ENCODE data around the gene SLIT3. TPM values are rescaled to one million over a fixed set of nuclear protein-coding genes. Genes with fewer than 3 reads are reported as not detected.
A peak's percentile ranks its signal among the peaks of the same experiment; 100 is the strongest.

Gene SLIT3
- total RNA-seq, 1 donor from 2014 or later, result 0.75 TPM

DNA sequence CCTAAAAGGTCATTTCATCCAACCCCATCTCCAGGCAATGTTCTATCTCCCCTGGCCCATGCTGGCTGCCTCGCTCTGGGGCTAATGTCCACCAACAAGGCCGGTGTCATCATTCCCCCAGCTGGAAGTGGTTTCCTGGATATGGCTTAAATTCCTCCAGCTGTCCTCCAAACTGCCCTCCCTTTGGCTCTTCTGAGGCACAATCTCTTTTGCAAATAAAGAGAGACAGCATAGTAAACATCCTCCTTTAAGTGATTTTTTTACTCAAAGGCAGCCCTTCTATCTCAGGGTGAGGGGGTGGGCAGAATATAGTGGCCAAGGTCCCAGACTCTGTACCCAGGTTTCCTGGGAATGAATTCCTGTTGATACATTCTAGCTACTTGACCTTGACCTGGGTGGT, 604.3 kb downstream of the SLIT3 start:
- no peak overlapping the region for H3K27ac Mint-ChIP-seq
- H3K27me3 Mint-ChIP-seq, result peaks cover 2% of the 10 kb centered on the region
- intact Hi-C loops (cut with micrococcal nuclease), result no loop called here
- no peak overlapping the region for H3K4me3 Mint-ChIP-seq
- no peak for DNase-seq
- H3K4me1 Mint-ChIP-seq, result no peaks in the 10 kb centered on the region
- H3K9me3 Mint-ChIP-seq, result no peaks in the 10 kb centered on the region
- H3K36me3 Mint-ChIP-seq (ENCODE audit: low read depth), result no peaks in the 10 kb centered on the region

- no peak for DNase-seq
- H3K36me3 Mint-ChIP-seq (ENCODE audit: low read depth), result no peaks in the 10 kb centered on the region
- intact Hi-C loops (cut with micrococcal nuclease), result no loop called here
- no peak overlapping the region for H3K27ac Mint-ChIP-seq
- peaks cover 2% of the 10 kb centered on the region for H3K27me3 Mint-ChIP-seq
- no peaks in the 10 kb centered on the region for H3K9me3 Mint-ChIP-seq
- H3K4me1 Mint-ChIP-seq, result no peaks in the 10 kb centered on the region
- H3K4me3 Mint-ChIP-seq, result no peak overlapping the region
Measured at GRCh38 chr5:168695301-168695835, 605.6 kb downstream of the SLIT3 start.

GRCh38 chr5:168694289-168694688, 606.6 kb downstream of the SLIT3 start:
- H3K36me3 Mint-ChIP-seq (ENCODE audit: low read depth), result no peaks in the 10 kb centered on the region
- H3K4me1 Mint-ChIP-seq, result no peaks in the 10 kb centered on the region

GRCh38 chr5:168693883-168694282, 607.1 kb downstream of the SLIT3 start:
- DNase-seq, result no peak
- no peak overlapping the region for H3K4me3 Mint-ChIP-seq
- H3K4me1 Mint-ChIP-seq, result no peaks in the 10 kb centered on the region
- H3K27ac Mint-ChIP-seq, result no peak overlapping the region
- no peaks in the 10 kb centered on the region for H3K36me3 Mint-ChIP-seq (ENCODE audit: low read depth)
- intact Hi-C loops (cut with micrococcal nuclease), result no loop called here
- H3K9me3 Mint-ChIP-seq, result no peaks in the 10 kb centered on the region
- H3K27me3 Mint-ChIP-seq, result peaks cover 2% of the 10 kb centered on the region

More at GRCh38 chr5:168694289-168694688, 606.6 kb downstream of the SLIT3 start:
- H3K27me3 Mint-ChIP-seq, result peaks cover 2% of the 10 kb centered on the region
- H3K4me3 Mint-ChIP-seq, result no peak overlapping the region
- DNase-seq, result no peak
- no peak overlapping the region for H3K27ac Mint-ChIP-seq
- H3K9me3 Mint-ChIP-seq, result no peaks in the 10 kb centered on the region
- intact Hi-C loops (cut with micrococcal nuclease), result no loop called here

- DNase-seq, result no peak
- no peaks in the 10 kb centered on the region for H3K9me3 Mint-ChIP-seq
- no peak overlapping the region for H3K4me3 Mint-ChIP-seq
Measured at GRCh38 chr5:168693297-168693696, 607.6 kb downstream of the SLIT3 start.

DNA sequence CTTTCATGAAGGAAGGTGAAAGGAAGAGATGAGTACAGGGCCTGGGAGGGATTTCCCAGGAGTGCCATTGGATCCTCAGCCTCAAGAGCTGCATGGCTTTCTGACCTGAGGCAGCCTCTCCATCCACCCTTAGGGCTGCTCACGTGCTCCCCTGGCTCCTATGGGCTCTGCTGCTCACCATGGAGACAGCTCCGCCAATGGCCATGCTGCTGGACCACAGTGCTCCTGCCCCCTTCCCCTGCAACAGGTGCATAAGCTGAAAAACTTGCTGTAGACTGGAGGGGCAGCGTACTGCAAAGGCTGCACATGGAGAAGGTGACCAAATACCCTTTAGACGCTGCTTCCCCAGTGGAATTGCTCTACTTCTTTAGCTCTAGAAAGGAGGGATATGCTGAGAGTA, 609.0 kb downstream of the SLIT3 start:
- Mint-ChIP-seq H3K4me1 (no peaks in the 10 kb centered on the region), H3K4me3 (no peak overlapping the region), H3K9me3 (no peaks in the 10 kb centered on the region), H3K27me3 (peaks cover 2% of the 10 kb centered on the region), H3K36me3 (ENCODE audit: low read depth) (no peaks in the 10 kb centered on the region), H3K27ac (no peak overlapping the region)
- intact Hi-C loops (cut with micrococcal nuclease), result no loop called here
- DNase-seq, result no peak

More at GRCh38 chr5:168693297-168693696, 607.6 kb downstream of the SLIT3 start:
- Mint-ChIP-seq H3K36me3 (ENCODE audit: low read depth) (no peaks in the 10 kb centered on the region), H3K27ac (no peak overlapping the region), H3K4me1 (no peaks in the 10 kb centered on the region), H3K27me3 (peaks cover 2% of the 10 kb centered on the region)
- intact Hi-C loops (cut with micrococcal nuclease), result no loop called here

- intact Hi-C loops (cut with micrococcal nuclease), result loop anchor here (10.0 kb wide), 1 partner anchor 986 kb away; no protein-coding TSS in a partner anchor
- H3K27ac Mint-ChIP-seq, result no peak overlapping the region
- peaks cover 2% of the 10 kb centered on the region for H3K27me3 Mint-ChIP-seq
- DNase-seq, result no peak
- H3K36me3 Mint-ChIP-seq (ENCODE audit: low read depth), result no peaks in the 10 kb centered on the region
- no peaks in the 10 kb centered on the region for H3K9me3 Mint-ChIP-seq
- no peaks in the 10 kb centered on the region for H3K4me1 Mint-ChIP-seq
- no peak overlapping the region for H3K4me3 Mint-ChIP-seq
Measured at GRCh38 chr5:168689260-168689659, 611.7 kb downstream of the SLIT3 start.

GRCh38 chr5:168686837-168687236, 614.1 kb downstream of the SLIT3 start:
- Mint-ChIP-seq H3K4me3 (no peak overlapping the region), H3K9me3 (no peaks in the 10 kb centered on the region), H3K27ac (no peak overlapping the region), H3K27me3 (no peaks in the 10 kb centered on the region), H3K4me1 (peaks cover 9% of the 10 kb centered on the region), H3K36me3 (ENCODE audit: low read depth) (no peaks in the 10 kb centered on the region)
- no peak for DNase-seq
- intact Hi-C loops (cut with micrococcal nuclease), result loop anchor here (10.0 kb wide), 1 partner anchor 988 kb away; no protein-coding TSS in a partner anchor

DNA sequence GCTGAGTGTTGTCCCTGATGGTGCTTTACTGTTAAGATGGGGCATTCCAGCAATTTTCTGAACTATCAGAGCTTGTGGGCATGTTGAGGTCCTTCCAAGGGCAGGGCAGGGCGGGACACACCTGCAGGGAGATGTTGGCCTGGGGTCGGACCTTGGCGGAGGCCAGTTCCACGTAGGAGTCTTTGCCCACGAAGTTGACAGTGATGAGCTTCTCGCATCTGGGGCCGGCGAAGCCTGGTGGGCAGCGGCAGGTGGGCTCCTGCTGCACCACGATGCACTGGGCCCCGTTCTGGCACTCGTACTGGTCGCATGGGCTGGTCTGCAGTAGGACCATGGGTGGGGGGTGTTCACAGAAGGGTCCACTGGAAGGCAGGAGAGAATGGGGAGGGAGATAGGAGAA, 615.4 kb downstream of the SLIT3 start:
- peaks cover 11% of the 10 kb centered on the region for H3K4me1 Mint-ChIP-seq
- no peaks in the 10 kb centered on the region for H3K36me3 Mint-ChIP-seq (ENCODE audit: low read depth)
- no peak for DNase-seq
- intact Hi-C loops (cut with micrococcal nuclease), result loop anchor here (10.0 kb wide), 1 partner anchor 989 kb away; no protein-coding TSS in a partner anchor
- H3K9me3 Mint-ChIP-seq, result no peaks in the 10 kb centered on the region
- H3K27ac Mint-ChIP-seq, result no peak overlapping the region
- H3K27me3 Mint-ChIP-seq, result no peaks in the 10 kb centered on the region
- no peak overlapping the region for H3K4me3 Mint-ChIP-seq

- Mint-ChIP-seq H3K4me3 (peak overlapping the region; percentile 68), H3K9me3 (no peaks in the 10 kb centered on the region), H3K27ac (peak overlapping the region; percentile 70), H3K4me1 (peaks cover 11% of the 10 kb centered on the region), H3K36me3 (ENCODE audit: low read depth) (no peaks in the 10 kb centered on the region), H3K27me3 (no peaks in the 10 kb centered on the region)
- no peak for DNase-seq
- intact Hi-C loops (cut with micrococcal nuclease), result loop anchor here (5.0 to 10.0 kb wide), 3 partner anchors 263 to 991 kb away; no protein-coding TSS in a partner anchor
Measured at GRCh38 chr5:168683927-168684295, 617.0 kb downstream of the SLIT3 start.

DNA sequence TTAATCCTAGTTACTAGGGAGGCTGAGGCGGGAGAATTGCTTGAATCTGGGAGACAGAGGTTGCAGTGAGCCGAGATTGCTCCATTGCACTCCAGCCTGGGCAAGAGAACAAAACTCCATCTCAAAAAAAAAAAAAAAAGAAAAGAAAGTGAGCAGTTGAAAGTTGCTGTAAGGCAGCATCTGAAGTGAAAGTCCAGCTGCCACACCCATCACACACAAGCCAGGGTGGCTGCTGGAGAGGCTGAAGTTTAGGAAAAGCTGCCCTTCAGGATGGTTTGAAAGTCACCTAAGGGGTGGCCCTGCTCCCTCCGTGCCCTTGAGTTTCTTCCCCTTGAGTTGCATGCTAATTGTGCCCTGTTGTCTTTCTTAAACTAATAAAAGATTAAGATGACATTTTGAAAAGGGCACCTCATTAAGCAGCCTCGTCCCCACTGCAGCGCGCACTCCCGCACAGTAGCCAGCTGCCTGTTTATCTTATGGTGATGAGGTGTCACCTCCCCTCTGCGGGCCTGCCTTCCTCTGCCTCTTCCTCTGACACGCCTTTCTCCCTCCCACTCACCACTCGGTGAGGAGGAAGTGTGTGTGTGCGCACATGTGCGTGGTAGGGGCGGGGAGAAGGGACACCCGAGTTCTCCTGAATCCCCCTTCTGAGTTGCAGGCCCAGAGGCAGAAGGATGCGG, 617.6 kb downstream of the SLIT3 start:
- no peaks in the 10 kb centered on the region for H3K9me3 Mint-ChIP-seq
- H3K27me3 Mint-ChIP-seq, result no peaks in the 10 kb centered on the region
- no peaks in the 10 kb centered on the region for H3K36me3 Mint-ChIP-seq (ENCODE audit: low read depth)
- H3K27ac Mint-ChIP-seq, result peak overlapping the region; percentile 70
- H3K4me1 Mint-ChIP-seq, result peaks cover 11% of the 10 kb centered on the region
- intact Hi-C loops (cut with micrococcal nuclease), result loop anchor here (5.0 to 10.0 kb wide), 3 partner anchors 264 to 991 kb away; no protein-coding TSS in a partner anchor
- peak; percentile 79 for DNase-seq
- H3K4me3 Mint-ChIP-seq, result peak overlapping the region; percentile 68

DNA sequence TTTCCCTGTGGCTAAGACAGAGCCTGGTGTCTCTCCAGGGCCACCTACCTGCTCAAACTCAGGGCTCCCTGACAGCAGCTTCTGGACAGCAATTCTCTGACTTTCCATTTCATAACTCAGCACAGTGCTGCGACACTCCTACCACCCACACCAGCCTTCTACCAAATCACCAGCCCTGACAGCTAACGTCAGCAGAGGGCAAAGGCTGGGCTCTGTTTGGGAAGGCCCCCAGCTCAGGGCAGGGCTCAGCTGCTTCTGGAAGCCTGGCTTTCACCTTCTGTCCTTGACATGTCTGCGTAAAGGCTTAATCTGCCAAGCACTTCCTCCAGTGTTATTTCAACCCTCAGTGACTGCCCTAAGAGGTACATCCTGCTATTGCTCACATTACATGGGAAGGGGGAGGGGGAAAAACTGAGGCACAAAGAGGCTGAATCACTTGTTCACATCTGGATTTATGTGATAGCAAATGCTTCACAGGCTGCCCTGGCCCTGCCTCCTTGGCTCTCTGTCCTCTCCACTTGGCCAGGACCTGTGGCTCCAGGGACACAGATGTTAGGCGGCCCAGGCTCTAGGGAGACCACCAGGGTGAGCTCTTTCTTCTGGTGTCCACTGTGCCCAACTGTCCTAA, 619.3 kb downstream of the SLIT3 start:
- peaks cover 11% of the 10 kb centered on the region for H3K4me1 Mint-ChIP-seq
- intact Hi-C loops (cut with micrococcal nuclease), result loop anchor here (5.0 to 10.0 kb wide), 3 partner anchors 266 to 993 kb away; no protein-coding TSS in a partner anchor
- H3K4me3 Mint-ChIP-seq, result no peak overlapping the region
- H3K36me3 Mint-ChIP-seq (ENCODE audit: low read depth), result no peaks in the 10 kb centered on the region
- H3K27ac Mint-ChIP-seq, result peak overlapping the region; percentile 39
- no peaks in the 10 kb centered on the region for H3K27me3 Mint-ChIP-seq
- H3K9me3 Mint-ChIP-seq, result no peaks in the 10 kb centered on the region
- peak; percentile 58 for DNase-seq

- intact Hi-C loops (cut with micrococcal nuclease), result loop anchor here (5.0 to 10.0 kb wide), 3 partner anchors 267 to 994 kb away; no protein-coding TSS in a partner anchor
- Mint-ChIP-seq H3K27ac (no peak overlapping the region), H3K36me3 (ENCODE audit: low read depth) (no peaks in the 10 kb centered on the region), H3K27me3 (no peaks in the 10 kb centered on the region), H3K9me3 (no peaks in the 10 kb centered on the region), H3K4me1 (peaks cover 11% of the 10 kb centered on the region), H3K4me3 (no peak overlapping the region)
- DNase-seq, result no peak
Measured at GRCh38 chr5:168680395-168680794, 620.5 kb downstream of the SLIT3 start.

DNA sequence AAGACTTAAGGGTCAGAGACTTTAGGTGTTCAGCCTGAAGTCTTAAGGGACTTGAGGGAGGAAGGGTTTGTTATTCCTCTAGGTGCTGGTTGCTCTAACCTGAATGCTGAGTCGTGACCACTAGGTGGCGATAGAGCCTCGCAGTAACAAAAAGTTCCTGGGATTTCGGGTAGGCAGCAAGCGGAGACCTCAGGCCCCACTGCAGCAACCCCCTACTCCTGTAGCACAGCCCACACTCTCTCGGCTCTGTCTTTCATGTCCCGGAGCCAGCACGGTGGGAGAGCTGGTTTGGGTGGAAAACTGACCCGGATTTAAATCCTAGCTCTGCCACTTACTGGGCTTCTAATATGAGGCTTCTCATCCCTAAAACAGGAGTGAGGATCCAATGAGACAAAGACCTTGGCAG, 621.4 kb downstream of the SLIT3 start:
- no peak overlapping the region for H3K4me3 Mint-ChIP-seq

More for the DNA sequence above, 621.4 kb downstream of the SLIT3 start:
- H3K36me3 Mint-ChIP-seq (ENCODE audit: low read depth), result no peaks in the 10 kb centered on the region
- DNase-seq, result peak; percentile 87
- no peaks in the 10 kb centered on the region for H3K27me3 Mint-ChIP-seq
- no peak overlapping the region for H3K27ac Mint-ChIP-seq
- peaks cover 11% of the 10 kb centered on the region for H3K4me1 Mint-ChIP-seq
- no peaks in the 10 kb centered on the region for H3K9me3 Mint-ChIP-seq
- intact Hi-C loops (cut with micrococcal nuclease), result loop anchor here (1.0 kb wide), 2 partner anchors 623 to 902 kb away; no protein-coding TSS in a partner anchor

All from activated CD4-positive, alpha-beta T cell treated with anti-CD3 and anti-CD28 coated beads, Interleukin-2, amount 10 ng/mL, durations not matched to agents 24 days and 14 days (primary cell).